ENCODE data around the gene FMNL3. TPM values are rescaled to one million over a fixed set of nuclear protein-coding genes. Genes with fewer than 3 reads are reported as not detected.

The FMNL3 gene
- total and polyA plus RNA-seq, 4 experiments from 2014 or later = 3.9 to 28.1 (median 17.0) TPM

GRCh38 chr12:49622501-49623141 is 84.6 kb downstream of the FMNL3 start:
- Histone ChIP-seq H3K4me1 (ENCODE audit: insufficient read depth, low read length) (peaks cover 22% of the 10 kb centered on the region), H3K4me3 (ENCODE audit: low read length in 2 of 2) (peak overlapping the region; percentile 73 to 94), H3K27ac (ENCODE audit: low read depth, low read length) (peak overlapping the region; percentile 65), H3K36me3 (ENCODE audit: insufficient read depth, low read length) (no peaks in the 10 kb centered on the region), H3K27me3 (ENCODE audit: insufficient read depth, low read length) (no peaks in the 10 kb centered on the region), H3K9me3 (ENCODE audit: control insufficient read depth in 1 of 2, low read length in 2 of 2) (no peaks in the 10 kb centered on the region)
- intact Hi-C loops (cut with micrococcal nuclease) = loop anchor here (1.0 to 2.0 kb wide), 5 partner anchors 54 to 256 kb away; partner anchors contain the start of genes KCNH3, MCRS1, SPATS2 and TMBIM6
- ChIA-PET POLR2A (ENCODE audit: partially characterized antibody) (interaction anchor here (0.6 to 5.1 kb wide), 30 partner anchors 9 to 357 kb away, joined by 3 to 34 read pairs (median 4); partner anchors contain the start of genes FMNL3, KCNH3, MCRS1 and NCKAP5L), CTCF (ENCODE audit: partially characterized antibody) (interaction anchor here (0.6 to 4.8 kb wide), 21 partner anchors 8 to 448 kb away, joined by 3 to 32 read pairs (median 4); partner anchors contain the start of gene TMBIM6)
- Mint-ChIP-seq H3K4me1 (peaks cover 15 to 42% (median 21%) of the 10 kb centered on the region in 4 donors), H3K27ac (peak overlapping the region; percentile 93 to 98 (median 94)), H3K9me3 (no peaks in the 10 kb centered on the region), H3K27me3 (no peaks in the 10 kb centered on the region), H3K4me3 (peak overlapping the region; percentile 87 to 93 (median 90)), H3K36me3 (no peaks in the 10 kb centered on the region)
- peak; percentile 70 to 83 (median 76) for DNase-seq

- ChIA-PET CTCF (ENCODE audit: partially characterized antibody) (interaction anchor here (0.7 to 4.8 kb wide), 14 partner anchors 14 to 448 kb away, joined by 3 to 32 read pairs (median 4); partner anchors contain the start of gene TMBIM6), POLR2A (ENCODE audit: partially characterized antibody) (interaction anchor here (0.5 to 5.1 kb wide), 22 partner anchors 11 to 356 kb away, joined by 3 to 34 read pairs (median 5); partner anchors contain the start of genes FMNL3, KCNH3, MCRS1 and NCKAP5L)
- Mint-ChIP-seq H3K4me3 (peak overlapping the region; percentile 87 to 93 (median 90)), H3K36me3 (no peaks in the 10 kb centered on the region), H3K27me3 (no peaks in the 10 kb centered on the region), H3K9me3 (no peaks in the 10 kb centered on the region), H3K4me1 (peaks cover 15 to 42% (median 21%) of the 10 kb centered on the region in 4 donors), H3K27ac (peak overlapping the region; percentile 93 to 98 (median 94))
- DNase-seq = no peak
- intact Hi-C loops (cut with micrococcal nuclease) = loop anchor here (2.0 kb wide), 1 partner anchor 255 kb away; the partner anchor contains the start of gene SPATS2
- Histone ChIP-seq H3K27me3 (ENCODE audit: insufficient read depth, low read length) (no peaks in the 10 kb centered on the region), H3K9me3 (ENCODE audit: control insufficient read depth in 1 of 2, low read length in 2 of 2) (no peaks in the 10 kb centered on the region), H3K4me1 (ENCODE audit: insufficient read depth, low read length) (peaks cover 22% of the 10 kb centered on the region), H3K4me3 (ENCODE audit: low read length in 2 of 2) (peak overlapping the region; percentile 73 to 94), H3K27ac (ENCODE audit: low read depth, low read length) (peak overlapping the region; percentile 65), H3K36me3 (ENCODE audit: insufficient read depth, low read length) (no peaks in the 10 kb centered on the region)
These were observed 85.3 kb downstream of the FMNL3 start for GRCh38 chr12:49621651-49622500.

- no peak overlapping the region for H3K27ac Mint-ChIP-seq
- H3K4me3 ChIP-seq (ENCODE audit: low read length in 2 of 2) = no peak overlapping the region
- H3K4me1 Mint-ChIP-seq = peaks cover 16 to 35% (median 24%) of the 10 kb centered on the region in 4 donors
- H3K27me3 ChIP-seq (ENCODE audit: insufficient read depth, low read length) = no peaks in the 10 kb centered on the region
- intact Hi-C loops (cut with micrococcal nuclease) = no loop called here
- POLR2A ChIA-PET (ENCODE audit: partially characterized antibody) = no interaction called here
- no peak for DNase-seq
- H3K9me3 Mint-ChIP-seq = no peaks in the 10 kb centered on the region
- H3K9me3 ChIP-seq (ENCODE audit: control insufficient read depth in 1 of 2, low read length in 2 of 2) = no peaks in the 10 kb centered on the region
- peaks cover 1% of the 10 kb centered on the region in 2 donors for H3K27me3 Mint-ChIP-seq
- no peak overlapping the region for H3K27ac ChIP-seq (ENCODE audit: low read depth, low read length)
- no peaks in the 10 kb centered on the region for H3K36me3 ChIP-seq (ENCODE audit: insufficient read depth, low read length)
- no peak overlapping the region for H3K4me3 Mint-ChIP-seq
- no peaks in the 10 kb centered on the region for H3K36me3 Mint-ChIP-seq
- peaks cover 22% of the 10 kb centered on the region for H3K4me1 ChIP-seq (ENCODE audit: insufficient read depth, low read length)
- CTCF ChIA-PET (ENCODE audit: partially characterized antibody) = interaction anchor here (0.7 to 2.4 kb wide), 4 partner anchors 17 to 555 kb away, joined by 3 to 8 read pairs (median 4); no protein-coding TSS in a partner anchor
These were observed 87.9 kb downstream of the FMNL3 start for GRCh38 chr12:49619286-49619685.

- no peaks in the 10 kb centered on the region for H3K9me3 Mint-ChIP-seq
- Histone ChIP-seq H3K4me3 (ENCODE audit: low read length in 2 of 2) (no peak overlapping the region), H3K9me3 (ENCODE audit: control insufficient read depth in 1 of 2, low read length in 2 of 2) (no peaks in the 10 kb centered on the region), H3K36me3 (ENCODE audit: insufficient read depth, low read length) (no peaks in the 10 kb centered on the region), H3K27ac (ENCODE audit: low read depth, low read length) (no peak overlapping the region), H3K4me1 (ENCODE audit: insufficient read depth, low read length) (peaks cover 22% of the 10 kb centered on the region), H3K27me3 (ENCODE audit: insufficient read depth, low read length) (no peaks in the 10 kb centered on the region)
- POLR2A ChIA-PET (ENCODE audit: partially characterized antibody) = no interaction called here
- CTCF ChIA-PET (ENCODE audit: partially characterized antibody) = interaction anchor here (1.1 to 2.4 kb wide), 4 partner anchors 18 to 65 kb away, joined by 3 to 8 read pairs (median 4); no protein-coding TSS in a partner anchor
- DNase-seq = no peak
- H3K27ac Mint-ChIP-seq = no peak overlapping the region
- H3K4me1 Mint-ChIP-seq = peaks cover 12 to 30% (median 20%) of the 10 kb centered on the region in 4 donors
- H3K4me3 Mint-ChIP-seq = no peak overlapping the region
- H3K27me3 Mint-ChIP-seq = peaks cover 1 to 3% of the 10 kb centered on the region in 2 donors
- H3K36me3 Mint-ChIP-seq = no peaks in the 10 kb centered on the region
- intact Hi-C loops (cut with micrococcal nuclease) = no loop called here
These were observed 88.6 kb downstream of the FMNL3 start for GRCh38 chr12:49618576-49618975.

GRCh38 chr12:49616533-49617219 is 90.5 kb downstream of the FMNL3 start:
- ChIA-PET CTCF (ENCODE audit: partially characterized antibody) (interaction anchor here (0.6 kb wide), 1 partner anchor 377 kb away, joined by 3 read pairs; no protein-coding TSS in a partner anchor), POLR2A (ENCODE audit: partially characterized antibody) (no interaction called here)
- Mint-ChIP-seq H3K9me3 (peaks cover 0 to 4% (median 0%) of the 10 kb centered on the region in 8 donors), H3K36me3 (no peaks in the 10 kb centered on the region), H3K4me3 (no peak overlapping the region), H3K4me1 (peaks cover 8 to 16% (median 12%) of the 10 kb centered on the region in 4 donors), H3K27me3 (peaks cover 3 to 5% of the 10 kb centered on the region in 2 donors), H3K27ac (no peak overlapping the region)
- Histone ChIP-seq H3K4me3 (ENCODE audit: low read length in 2 of 2) (no peak overlapping the region), H3K27me3 (ENCODE audit: insufficient read depth, low read length) (no peaks in the 10 kb centered on the region), H3K9me3 (ENCODE audit: control insufficient read depth in 1 of 2, low read length in 2 of 2) (no peaks in the 10 kb centered on the region), H3K36me3 (ENCODE audit: insufficient read depth, low read length) (no peaks in the 10 kb centered on the region), H3K4me1 (ENCODE audit: insufficient read depth, low read length) (peaks cover 9% of the 10 kb centered on the region), H3K27ac (ENCODE audit: low read depth, low read length) (no peak overlapping the region)
- intact Hi-C loops (cut with micrococcal nuclease) = no loop called here
- no peak for DNase-seq

- ChIA-PET CTCF (ENCODE audit: partially characterized antibody) (interaction anchor here (0.7 to 3.0 kb wide), 3 partner anchors 8 to 257 kb away, joined by 3 to 9 read pairs (median 3); partner anchors contain the start of gene PRPF40B), POLR2A (ENCODE audit: partially characterized antibody) (no interaction called here)
- no peak overlapping the region for H3K4me3 ChIP-seq (ENCODE audit: low read length in 2 of 2)
- Mint-ChIP-seq H3K36me3 (no peaks in the 10 kb centered on the region), H3K9me3 (peaks cover 0 to 4% (median 0%) of the 10 kb centered on the region in 8 donors), H3K4me1 (peaks cover 4 to 7% (median 5%) of the 10 kb centered on the region in 4 donors), H3K27ac (no peak overlapping the region), H3K27me3 (peaks cover 3 to 5% of the 10 kb centered on the region in 2 donors), H3K4me3 (no peak overlapping the region)
- H3K36me3 ChIP-seq (ENCODE audit: insufficient read depth, low read length) = no peaks in the 10 kb centered on the region
- no peaks in the 10 kb centered on the region for H3K4me1 ChIP-seq (ENCODE audit: insufficient read depth, low read length)
- intact Hi-C loops (cut with micrococcal nuclease) = no loop called here
- DNase-seq = no peak
- no peaks in the 10 kb centered on the region for H3K27me3 ChIP-seq (ENCODE audit: insufficient read depth, low read length)
- H3K27ac ChIP-seq (ENCODE audit: low read depth, low read length) = no peak overlapping the region
- no peaks in the 10 kb centered on the region for H3K9me3 ChIP-seq (ENCODE audit: control insufficient read depth in 1 of 2, low read length in 2 of 2)
These were observed 91.5 kb downstream of the FMNL3 start for GRCh38 chr12:49615725-49616124.
